Stimulated activated CD8-positive, alpha-beta memory T cell treated with anti-CD3 and anti-CD28 coated beads, Interleukin-4, amount 100 ng/mL, for 24 hours (primary cell): Measurements from ENCODE around the gene SRGAP3.
A peak's percentile ranks its signal among the peaks of the same experiment; 100 is the strongest.

ENCODE experiments used
- DNase-seq: peaks from one replicate; pipeline ENCODE4 v3.0.0-alpha.2; 2020; ENCODE audit warnings: low read depth

SRGAP3 gene

DNA sequence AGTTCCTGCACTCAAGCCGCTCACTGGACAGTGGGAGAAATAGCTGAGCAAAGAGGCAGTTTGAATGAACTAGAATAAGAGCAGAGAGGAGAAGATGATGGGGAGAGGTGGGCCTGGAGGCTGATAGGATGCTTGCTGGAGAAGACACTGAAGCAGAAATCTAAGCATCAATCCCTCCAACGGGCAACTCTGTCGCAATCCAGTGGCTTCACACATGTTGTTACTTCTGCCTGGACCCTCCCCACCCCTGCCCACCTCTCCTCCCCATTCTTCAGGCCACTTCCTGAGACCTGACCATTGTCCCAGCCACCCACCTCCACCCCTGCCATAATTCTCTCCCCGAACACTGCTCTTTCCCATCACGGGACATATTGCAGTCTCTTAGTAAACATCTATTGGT lies 76.0 kb downstream of the SRGAP3 start:
- DNase-seq: no peak

- DNase-seq: no peak
Measured at GRCh38 chr3:9172851-9173321, 76.6 kb downstream of the SRGAP3 start.

GRCh38 chr3:9170851-9171160 lies 78.6 kb downstream of the SRGAP3 start:
- no peak for DNase-seq

DNA sequence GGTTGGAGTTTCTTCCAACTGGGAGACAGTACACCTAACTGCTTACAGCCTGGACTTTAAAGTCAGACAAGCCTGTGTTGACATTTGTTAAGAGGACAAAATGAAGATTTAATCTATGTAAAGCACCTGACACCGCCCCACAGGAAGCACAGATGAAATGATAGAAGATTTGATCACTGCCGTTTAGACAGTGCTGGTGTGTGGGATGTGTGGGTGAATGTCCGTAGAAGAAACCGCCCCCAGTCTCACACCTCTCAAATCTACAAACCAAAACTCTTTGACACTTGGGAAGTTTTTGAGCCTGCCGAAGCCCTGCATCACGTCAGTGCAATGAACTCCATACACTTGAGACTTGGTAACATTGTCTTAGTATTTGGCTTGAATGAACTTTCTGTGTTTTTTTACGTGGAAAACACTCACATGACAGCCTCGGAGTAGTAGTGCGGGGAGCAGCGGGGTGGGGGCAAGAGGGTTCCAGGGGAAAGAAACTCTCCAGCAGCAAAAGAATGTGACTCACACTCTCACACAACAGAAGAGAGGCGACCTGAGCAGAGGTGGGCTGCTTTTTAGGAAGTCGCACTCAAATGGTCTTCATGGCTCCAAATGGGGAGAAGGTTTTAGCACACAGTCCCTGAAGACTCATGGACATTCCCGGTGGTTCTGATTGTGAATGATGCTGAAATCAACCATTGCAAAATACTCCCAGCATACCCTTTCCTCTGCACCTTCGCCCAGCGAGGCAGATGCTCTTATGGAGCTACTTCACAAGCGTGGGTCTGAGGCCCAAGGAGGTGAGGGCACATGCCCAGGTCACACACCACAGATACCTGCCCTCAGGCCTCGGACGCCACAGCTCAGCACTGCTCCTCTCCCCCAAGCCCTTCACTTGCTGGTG lies 79.2 kb downstream of the SRGAP3 start:
- peak; percentile 5 for DNase-seq

DNA sequence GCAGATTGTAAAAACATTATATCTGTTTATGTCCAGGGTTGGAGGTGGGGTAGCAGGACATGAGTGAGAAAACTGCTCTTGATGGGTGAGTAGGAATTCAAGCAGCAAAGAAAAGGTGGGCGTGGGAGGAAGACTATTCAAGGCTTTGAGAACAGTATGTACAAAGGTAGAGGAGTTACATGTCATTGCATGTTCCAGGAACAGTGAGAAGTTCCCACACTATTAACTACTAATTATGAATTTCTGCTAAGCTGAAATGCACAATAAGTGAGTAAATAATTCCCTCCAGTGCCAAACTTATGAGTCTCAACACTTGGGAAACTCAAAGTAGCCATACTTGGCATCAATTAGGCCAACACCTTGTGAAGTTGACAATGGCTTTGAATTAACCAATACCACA lies 80.1 kb downstream of the SRGAP3 start:
- DNase-seq: no peak

DNA sequence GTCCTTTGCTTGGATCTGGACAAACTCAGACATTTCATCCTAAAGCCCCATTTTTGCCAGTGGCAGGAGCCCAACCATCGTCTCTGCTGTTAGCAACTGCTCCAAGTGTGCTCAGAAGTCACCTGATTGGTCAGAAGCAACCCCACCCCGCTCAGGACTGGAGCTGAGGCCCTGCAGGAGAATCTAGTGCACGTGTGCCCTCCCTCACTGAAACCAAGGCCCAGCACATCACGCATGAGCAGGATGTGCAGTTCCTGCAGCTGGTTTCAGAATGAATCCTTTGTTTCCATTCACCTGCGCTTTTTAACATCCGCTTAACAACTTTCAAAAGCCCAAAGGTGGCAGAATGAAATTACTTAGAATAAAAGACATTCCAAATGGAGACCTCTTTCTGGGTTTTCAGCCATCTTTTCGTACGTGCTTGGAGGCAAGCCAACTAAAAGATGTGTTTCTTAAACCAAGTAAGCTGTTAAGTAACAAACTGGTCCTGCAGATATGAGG lies 81.2 kb downstream of the SRGAP3 start:
- peak; percentile 34 for DNase-seq

GRCh38 chr3:9167222-9167621 lies 82.2 kb downstream of the SRGAP3 start:
- no peak for DNase-seq

DNA sequence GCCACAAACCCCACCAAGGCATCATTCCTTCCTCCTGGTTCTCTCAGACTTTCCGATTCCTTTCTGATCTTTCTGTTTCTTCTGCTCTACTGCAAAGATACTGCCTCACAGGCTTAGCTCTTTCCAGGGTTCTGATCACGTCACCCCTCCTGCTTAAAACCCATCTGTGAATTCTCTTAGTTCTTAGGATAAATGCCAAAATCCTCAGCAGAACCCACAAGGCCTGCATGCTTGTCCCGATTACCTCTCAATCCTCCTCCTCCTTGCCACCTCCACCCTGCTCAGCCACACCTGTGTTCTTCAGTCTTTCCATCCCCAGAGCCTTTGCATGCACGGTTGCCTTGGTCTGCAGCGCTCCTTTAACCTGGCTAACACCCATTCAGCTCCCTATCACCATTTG lies 84.0 kb downstream of the SRGAP3 start:
- no peak for DNase-seq

DNA sequence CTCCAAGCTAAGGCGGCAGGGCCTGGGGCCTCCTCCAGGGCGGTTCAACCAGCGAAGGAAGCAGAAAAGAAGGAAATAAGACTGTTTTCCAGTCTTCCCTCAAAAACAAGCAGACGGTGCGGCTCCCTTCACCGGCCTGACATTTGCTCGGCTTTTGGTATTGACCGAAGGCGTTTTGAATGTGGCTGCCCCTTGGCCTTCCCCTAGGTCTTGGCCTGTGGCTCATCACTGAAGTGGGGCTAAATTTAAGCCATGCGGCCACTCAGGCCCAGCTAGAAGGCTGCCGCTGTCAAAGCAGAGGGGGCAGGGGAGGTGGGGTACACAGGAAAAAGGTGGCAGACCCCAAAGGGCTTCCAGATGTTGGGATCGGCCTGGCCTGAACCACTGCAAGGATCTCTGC lies 86.2 kb downstream of the SRGAP3 start:
- DNase-seq: no peak

- no peak for DNase-seq
Measured at GRCh38 chr3:9161811-9162210, 87.6 kb downstream of the SRGAP3 start.

- no peak for DNase-seq
Measured at GRCh38 chr3:9161298-9161697, 88.1 kb downstream of the SRGAP3 start.

DNA sequence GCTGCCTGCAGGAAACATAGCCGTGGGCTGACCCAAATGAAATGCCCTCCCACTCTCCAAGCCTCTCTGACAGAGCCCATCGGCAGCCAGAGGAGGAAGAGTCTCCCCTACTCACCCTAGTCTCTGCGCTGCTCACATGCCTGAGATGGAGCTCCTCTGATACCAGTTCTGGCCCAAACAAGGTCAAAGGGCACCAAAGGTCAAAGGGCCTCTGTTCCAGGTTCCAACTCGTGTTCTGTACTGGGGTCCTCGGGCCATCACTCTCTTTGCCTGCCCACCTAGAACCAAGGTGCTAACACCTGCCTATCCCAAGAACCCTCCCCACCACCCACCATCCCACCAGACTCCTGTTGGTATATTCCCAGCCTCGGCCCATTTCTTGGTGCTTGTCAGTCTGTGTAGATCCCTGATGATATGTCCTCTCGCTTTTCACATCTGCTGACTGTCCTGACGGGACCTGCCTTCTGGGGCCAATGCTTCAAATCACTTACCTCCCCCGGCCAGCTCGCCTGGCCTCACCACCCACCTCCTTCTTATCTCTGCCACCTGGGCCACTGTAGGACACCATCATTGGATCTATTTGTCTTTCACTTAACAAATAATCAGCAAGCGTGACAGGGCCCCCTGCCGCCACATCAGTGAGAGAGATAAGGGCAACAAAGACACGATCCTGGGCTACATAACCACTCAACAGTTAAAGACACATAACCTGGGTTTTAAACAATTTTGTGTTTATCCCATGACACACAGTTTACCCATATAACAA lies 90.4 kb downstream of the SRGAP3 start:
- DNase-seq: no peak

DNA sequence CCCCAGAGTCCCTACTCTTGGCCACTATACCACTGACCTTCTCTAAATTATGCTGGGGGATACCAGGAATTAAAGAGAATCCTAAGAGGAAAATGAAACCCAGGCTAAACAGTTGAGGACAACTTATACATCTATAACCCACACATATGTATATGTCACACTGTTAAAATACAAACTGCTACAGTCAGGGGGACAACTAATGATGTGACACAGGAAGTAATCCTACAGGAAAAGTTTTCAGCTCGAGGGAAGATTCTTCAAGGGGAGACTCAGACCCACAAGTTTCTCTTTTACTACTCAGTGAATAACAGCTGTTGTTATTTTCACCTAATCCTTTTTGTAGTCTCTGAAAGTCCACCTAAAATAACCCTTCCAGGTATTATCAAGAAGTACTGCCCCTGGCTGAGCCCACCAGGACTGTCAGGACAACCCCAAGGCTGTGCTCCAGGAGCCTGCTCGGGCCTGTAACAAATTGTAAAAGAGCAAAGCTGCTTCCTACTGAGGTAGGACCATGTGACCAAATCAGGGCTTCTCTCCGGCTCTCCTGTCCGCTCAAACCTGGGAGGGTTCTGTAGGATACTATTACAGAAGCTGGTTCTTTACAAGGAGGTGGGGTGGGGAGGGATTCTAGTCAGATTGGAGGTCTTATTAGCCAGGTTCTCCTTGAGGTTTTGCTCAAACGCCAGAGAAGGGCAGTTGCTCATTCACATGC lies 91.6 kb downstream of the SRGAP3 start:
- no peak for DNase-seq

GRCh38 chr3:9156604-9157003 lies 92.8 kb downstream of the SRGAP3 start:
- no peak for DNase-seq

DNA sequence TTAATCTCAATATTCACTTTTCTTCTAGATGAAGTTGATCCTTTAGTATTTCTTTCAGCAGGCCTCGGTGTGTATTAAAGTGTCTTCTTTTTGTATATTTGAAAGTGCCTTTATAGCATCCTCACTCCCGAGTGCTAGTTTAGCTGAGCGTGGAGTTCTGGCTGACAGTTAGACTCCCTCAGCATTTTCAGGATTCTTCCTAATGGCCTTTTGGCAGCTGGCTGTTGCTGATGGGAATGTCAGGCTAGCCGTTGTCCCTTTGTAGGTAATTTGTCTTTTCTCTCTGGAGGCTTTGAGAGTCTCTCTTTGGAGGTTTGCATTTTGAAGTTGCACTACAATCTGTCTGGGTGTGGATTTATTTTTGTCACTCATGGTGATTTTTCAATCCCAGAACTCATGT lies 94.4 kb downstream of the SRGAP3 start:
- no peak for DNase-seq

GRCh38 chr3:9153904-9154619 lies 95.4 kb downstream of the SRGAP3 start:
- DNase-seq: no peak

DNA sequence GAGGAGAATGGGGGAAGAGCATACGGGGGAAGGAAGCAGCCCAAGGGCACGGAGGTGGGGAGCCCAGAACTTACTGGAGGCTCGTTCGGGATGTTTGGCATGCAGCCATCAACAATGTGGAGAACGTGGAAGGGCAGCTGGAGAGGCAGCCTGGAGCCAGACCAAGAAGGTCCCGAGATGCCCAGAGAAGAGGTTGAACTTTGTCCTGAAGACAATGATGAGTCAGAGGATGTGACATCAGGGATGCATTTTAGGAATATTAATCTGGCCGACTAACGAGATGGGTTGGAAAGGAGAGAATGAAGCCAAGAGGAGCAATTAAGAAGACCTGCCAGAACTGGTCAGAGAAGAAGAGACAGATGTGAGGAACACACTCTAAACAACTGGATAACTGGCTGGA lies 98.2 kb downstream of the SRGAP3 start:
- no peak for DNase-seq

- DNase-seq: no peak
Measured at GRCh38 chr3:9149566-9149965, 99.9 kb downstream of the SRGAP3 start.

- no peak for DNase-seq
Measured at GRCh38 chr3:9147896-9148266, 101.6 kb downstream of the SRGAP3 start.

DNA sequence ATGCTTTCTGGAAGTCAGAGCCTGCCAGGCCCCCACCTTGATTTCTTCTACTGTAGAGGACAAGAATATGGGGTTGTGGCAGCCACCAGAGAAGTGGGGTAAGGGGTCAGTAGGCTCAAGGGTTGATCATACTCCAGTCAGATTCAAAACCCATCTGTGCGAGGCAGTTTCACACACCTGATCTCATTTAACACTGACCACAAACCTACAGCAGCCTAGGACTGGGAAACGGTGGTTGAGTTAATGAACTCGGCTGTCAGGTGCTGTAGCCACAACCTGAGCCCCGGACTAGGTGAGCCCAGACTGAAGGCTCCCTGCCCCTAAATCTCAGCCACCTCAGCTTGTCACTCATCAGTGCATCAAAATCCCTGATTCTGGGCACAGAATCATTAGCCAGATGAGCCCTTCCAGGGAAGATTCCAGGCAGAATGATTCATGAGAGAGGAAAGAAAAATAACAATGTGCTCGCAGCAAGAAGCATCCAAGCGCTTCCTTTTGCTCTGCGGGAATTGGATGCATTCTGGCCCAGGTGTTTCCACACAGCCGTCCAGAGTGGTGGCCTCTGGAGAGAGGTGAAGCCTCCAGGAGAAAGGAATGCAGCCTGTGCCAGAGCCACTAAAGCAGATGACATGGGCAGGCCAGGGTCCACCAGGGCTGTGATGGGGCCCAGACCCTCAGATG lies 102.1 kb downstream of the SRGAP3 start:
- DNase-seq: no peak

GRCh38 chr3:9146367-9147071 lies 102.9 kb downstream of the SRGAP3 start:
- no peak for DNase-seq
